ENCODE data around the gene LRRC2.

- TF ChIP-seq CTCF (IDR thresholded peaks at IDR 0.05) (no peak), EZH2 (IDR thresholded peaks at IDR 0.05) (no peak)
Measured at GRCh38 chr3:46491089-46492070, 74.7 kb downstream of the LRRC2 start.
